Testis (tissue), 2 donors: ENCODE measurements around the gene CNGB1.

Experiments
- CTCF ChIP-seq, 3 experiments: fragments of 450-650 bp in 2 of 3; fragments of 200-600 bp in 1 of 3; sonication (generic) in 1 of 3; IDR thresholded peaks; one replicate each; pipeline ENCODE4 v1.5.1; 2016 to 2019; ENCODE audit warnings: antibody characterized with exemption in 3 of 3, mild to moderate bottlenecking in 2 of 3, moderate library complexity in 1 of 3
- POLR2A ChIP-seq: fragments of 450-650 bp; IDR thresholded peaks from one replicate; pipeline ENCODE4 v1.6.1; 2017; ENCODE audit warnings: antibody characterized with exemption, mild to moderate bottlenecking, moderate library complexity

DNA sequence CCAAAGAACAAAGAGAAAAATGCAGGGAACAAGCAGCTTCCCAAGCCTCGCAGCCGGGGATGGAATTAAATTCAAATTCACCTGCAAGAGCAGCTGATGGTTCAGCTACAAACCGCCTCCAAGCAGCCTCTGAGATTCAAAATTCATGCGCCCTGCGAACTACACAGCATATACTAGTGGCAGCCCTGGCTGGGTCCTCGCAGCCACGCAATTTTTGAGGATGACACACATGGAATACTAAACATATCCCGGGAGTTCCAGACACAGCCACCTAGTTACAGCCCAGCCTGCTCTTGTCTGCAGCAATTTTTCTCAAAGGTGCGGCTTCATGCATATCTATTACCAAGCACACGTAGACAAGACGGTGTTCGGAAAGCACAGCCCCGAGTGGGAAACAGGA, 132.8 kb downstream of the CNGB1 start:
- TF ChIP-seq CTCF (IDR thresholded peaks at IDR 0.05) (no peak), POLR2A (no peak)
